Measurements from ENCODE around the gene OR1I1.
A peak's percentile ranks its signal among the peaks of the same experiment; 100 is the strongest.

OR1I1 gene

DNA sequence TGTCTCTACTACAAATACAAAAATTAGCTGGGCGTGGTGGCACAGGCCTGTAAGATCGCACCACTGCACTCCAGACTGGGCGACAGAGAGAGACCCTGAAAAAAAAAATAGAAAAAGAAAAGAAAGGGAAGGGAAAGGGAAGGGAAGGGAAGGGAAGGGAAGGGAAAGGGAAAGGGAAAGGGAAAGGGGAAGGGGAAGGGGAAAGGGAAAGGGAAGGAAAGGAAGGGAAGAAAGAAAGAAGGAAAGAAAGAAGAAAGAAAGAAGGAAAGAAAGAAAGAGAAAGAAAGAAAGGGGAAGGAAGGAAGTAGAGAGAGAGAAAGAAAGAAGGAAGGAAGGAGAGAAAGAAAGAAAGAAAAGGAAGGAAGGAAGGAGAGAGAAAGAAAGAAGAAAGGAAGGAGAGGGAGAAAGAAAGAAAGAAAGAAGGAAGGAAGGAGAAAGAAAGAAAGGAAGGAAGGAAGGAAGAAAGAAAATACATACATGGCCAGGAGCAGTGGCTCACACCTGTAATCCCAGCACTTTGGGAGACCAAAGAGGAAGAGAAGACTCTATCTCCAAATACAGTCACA lies 17.1 kb downstream of the OR1I1 start:
- no peak for DNase-seq
- intact Hi-C loops (cut with DNase I; ENCODE audit: low total_unique reads): no loop called here
- TF ChIP-seq CTCF (IDR thresholded peaks at IDR 0.05): no peak

GRCh38 chr19:15101479-15102082 lies 19.6 kb downstream of the OR1I1 start:
- no peak for DNase-seq
- TF ChIP-seq CTCF (IDR thresholded peaks at IDR 0.05): peak; percentile 64 to 65
- intact Hi-C loops (cut with DNase I; ENCODE audit: low total_unique reads): loop anchor here (5.0 kb wide), 1 partner anchor 46 kb away; no protein-coding TSS in a partner anchor
- Histone ChIP-seq H3K27me3 (no peaks in the 10 kb centered on the region), H3K9me3 (peaks cover 6 to 14% (median 7%) of the 10 kb centered on the region in 3 donors), H3K36me3 (no peaks in the 10 kb centered on the region), H3K4me3 (no peak overlapping the region), H3K4me1 (peaks cover 0 to 4% (median 0%) of the 10 kb centered on the region in 4 donors), H3K27ac (no peak overlapping the region)

More for the DNA sequence above, 17.1 kb downstream of the OR1I1 start:
- H3K4me3 ChIP-seq: no peak overlapping the region
- peaks cover 5 to 9% (median 7%) of the 10 kb centered on the region in 3 donors for H3K9me3 ChIP-seq
- no peaks in the 10 kb centered on the region for H3K36me3 ChIP-seq
- no peak overlapping the region for H3K27ac ChIP-seq
- no peaks in the 10 kb centered on the region for H3K4me1 ChIP-seq
- H3K27me3 ChIP-seq: no peaks in the 10 kb centered on the region

DNA sequence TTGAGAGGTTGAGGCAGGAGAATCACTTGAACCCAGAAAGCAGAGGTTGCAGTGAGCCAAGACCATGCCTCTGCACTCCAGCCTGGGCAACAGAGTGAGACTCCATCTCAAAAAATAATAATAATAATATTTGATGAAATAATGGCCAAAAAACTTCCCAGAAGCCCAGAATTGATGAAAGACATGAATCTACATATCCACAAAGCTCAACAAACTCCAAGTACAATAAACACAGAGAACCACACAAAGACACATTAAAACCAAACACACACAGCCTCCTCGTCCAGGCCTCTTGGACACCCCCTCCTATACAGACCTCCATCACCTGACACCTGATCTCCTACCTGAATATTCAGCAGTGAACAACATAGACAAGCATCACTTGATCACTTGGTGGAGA lies 22.0 kb downstream of the OR1I1 start:
- no peak for TF ChIP-seq CTCF (IDR thresholded peaks at IDR 0.05)
- peaks cover 0 to 4% (median 0%) of the 10 kb centered on the region in 3 donors for H3K36me3 ChIP-seq
- no peak overlapping the region for H3K4me3 ChIP-seq
- no peak overlapping the region for H3K27ac ChIP-seq
- H3K9me3 ChIP-seq: peaks cover 6 to 14% (median 7%) of the 10 kb centered on the region in 3 donors
- H3K27me3 ChIP-seq: no peaks in the 10 kb centered on the region
- peaks cover 0 to 24% (median 10%) of the 10 kb centered on the region in 4 donors for H3K4me1 ChIP-seq
- intact Hi-C loops (cut with DNase I; ENCODE audit: low total_unique reads): loop anchor here (5.0 kb wide), 1 partner anchor 43 kb away; no protein-coding TSS in a partner anchor
- DNase-seq: no peak

DNA sequence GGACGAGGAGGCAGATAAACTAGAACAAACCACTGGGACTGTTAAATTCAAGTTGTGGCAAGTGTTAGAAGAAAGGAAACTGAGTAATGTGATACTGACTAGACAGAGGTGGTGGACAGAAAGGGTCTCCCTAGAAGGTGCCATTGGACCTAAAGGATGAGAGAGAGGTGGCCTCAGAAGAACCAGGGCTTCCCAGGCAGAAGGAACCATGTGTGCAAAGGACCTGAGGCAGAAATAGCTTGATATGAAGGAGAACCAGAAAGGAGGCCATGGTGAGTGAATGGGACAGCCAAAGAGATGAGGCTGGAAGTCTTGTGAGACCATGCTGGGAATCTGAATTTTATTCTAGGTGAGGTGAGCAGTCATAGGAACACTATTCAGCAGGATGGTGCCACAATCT lies 22.4 kb downstream of the OR1I1 start:
- H3K27me3 ChIP-seq: no peaks in the 10 kb centered on the region
- intact Hi-C loops (cut with DNase I; ENCODE audit: low total_unique reads): loop anchor here (5.0 kb wide), 1 partner anchor 43 kb away; no protein-coding TSS in a partner anchor
- H3K27ac ChIP-seq: no peak overlapping the region
- H3K9me3 ChIP-seq: peaks cover 6 to 14% (median 7%) of the 10 kb centered on the region in 3 donors
- peaks cover 0 to 8% (median 1%) of the 10 kb centered on the region in 3 donors for H3K36me3 ChIP-seq
- TF ChIP-seq CTCF (IDR thresholded peaks at IDR 0.05): no peak
- no peak overlapping the region for H3K4me3 ChIP-seq
- DNase-seq: no peak
- H3K4me1 ChIP-seq: peaks cover 0 to 28% (median 10%) of the 10 kb centered on the region in 4 donors

DNA sequence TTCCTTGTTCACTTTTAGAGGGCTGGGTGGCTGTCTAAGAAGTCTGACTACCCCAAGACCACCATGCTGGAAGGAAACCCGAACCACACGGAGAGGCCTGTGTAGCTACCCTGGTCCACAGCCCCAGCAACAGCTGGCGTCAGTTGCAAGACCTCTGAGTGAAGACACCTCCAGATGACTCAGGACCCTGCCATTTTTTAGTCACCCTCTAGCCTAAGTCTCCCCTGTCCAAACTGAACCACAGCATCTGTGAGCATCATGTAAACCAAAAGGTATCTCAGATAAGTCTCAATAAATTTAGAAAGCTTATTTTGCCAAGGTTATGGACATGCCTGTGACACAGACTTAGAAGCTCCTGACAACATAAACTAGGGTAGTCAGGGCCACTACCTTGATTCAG lies 23.0 kb downstream of the OR1I1 start:
- Histone ChIP-seq H3K27ac (no peak overlapping the region), H3K4me3 (no peak overlapping the region), H3K9me3 (peaks cover 6 to 14% (median 7%) of the 10 kb centered on the region in 3 donors), H3K4me1 (peaks cover 0 to 29% (median 10%) of the 10 kb centered on the region in 4 donors), H3K36me3 (peaks cover 6 to 14% (median 8%) of the 10 kb centered on the region in 3 donors), H3K27me3 (no peaks in the 10 kb centered on the region)
- DNase-seq: no peak
- intact Hi-C loops (cut with DNase I; ENCODE audit: low total_unique reads): loop anchor here (5.0 kb wide), 1 partner anchor 147 kb away; no protein-coding TSS in a partner anchor
- no peak for TF ChIP-seq CTCF (IDR thresholded peaks at IDR 0.05)
